HG03045 (cell line): ENCODE results near the gene TMEFF2.

Experiments used
- ATAC-seq: cut with Tn5 transposase; IDR thresholded peaks from one replicate; pipeline ENCODE4 v1.9.1; 2021; ENCODE audit warnings: mild to moderate bottlenecking, moderate library complexity; ENCODE audit not compliant: unreplicated experiment

Gene TMEFF2

DNA sequence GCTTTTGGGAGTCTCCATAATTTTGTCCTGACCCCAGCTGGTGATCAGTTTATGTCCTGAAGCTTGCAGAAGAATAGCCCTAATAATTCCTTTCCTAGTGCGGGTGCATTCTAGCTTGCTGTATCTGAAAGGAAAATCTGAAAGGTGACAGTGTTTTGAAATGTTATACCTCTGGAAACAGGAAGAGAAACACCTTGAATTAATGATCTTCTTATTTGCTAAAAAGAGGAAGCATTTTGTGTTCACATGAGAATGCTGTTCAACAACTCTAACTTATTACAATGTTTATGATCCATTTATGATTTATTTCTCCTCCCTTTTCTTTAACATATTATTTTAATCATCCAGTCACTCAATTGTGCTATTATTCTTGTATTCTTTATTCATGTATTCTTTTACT is 280.9 kb downstream of the TMEFF2 start:
- no peak for ATAC-seq

GRCh38 chr2:191912764-191913163 is 282.0 kb downstream of the TMEFF2 start:
- no peak for ATAC-seq

DNA sequence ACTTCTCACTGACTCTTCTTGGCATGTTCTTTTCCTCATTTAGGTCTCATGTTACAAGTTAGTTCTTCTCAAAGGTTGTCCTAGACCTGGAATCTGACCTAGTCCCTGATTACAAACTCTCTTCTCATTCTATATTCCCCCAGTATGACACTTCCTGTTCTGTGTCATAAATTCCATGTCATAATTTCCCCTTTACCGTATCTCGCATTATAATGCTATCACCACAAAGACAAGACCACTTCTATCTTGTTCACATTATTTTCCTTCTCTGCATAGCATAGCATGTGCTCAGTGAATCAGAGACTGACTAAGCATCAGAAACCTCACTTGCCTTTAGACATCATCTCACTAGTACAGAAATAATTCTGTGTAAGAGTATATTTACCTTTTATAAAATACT is 284.2 kb downstream of the TMEFF2 start:
- no peak for ATAC-seq

DNA sequence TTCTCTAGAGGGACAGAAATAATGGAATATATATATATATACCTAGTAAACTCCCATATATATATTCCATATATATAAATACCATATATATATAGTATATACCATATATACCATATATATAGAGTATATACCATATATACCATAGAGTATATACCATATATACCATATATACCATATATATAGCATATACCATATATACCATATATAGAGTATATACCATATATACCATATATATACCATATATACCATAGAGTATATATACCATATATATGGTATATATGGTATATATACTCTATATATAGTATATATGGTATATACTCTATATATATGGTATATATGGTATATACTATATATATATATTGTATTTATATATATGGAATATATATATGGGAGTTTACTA is 285.9 kb downstream of the TMEFF2 start:
- no peak for ATAC-seq

- ATAC-seq, result no peak
Measured at GRCh38 chr2:191907545-191907944, 287.2 kb downstream of the TMEFF2 start.

GRCh38 chr2:191907091-191907490 is 287.6 kb downstream of the TMEFF2 start:
- no peak for ATAC-seq

DNA sequence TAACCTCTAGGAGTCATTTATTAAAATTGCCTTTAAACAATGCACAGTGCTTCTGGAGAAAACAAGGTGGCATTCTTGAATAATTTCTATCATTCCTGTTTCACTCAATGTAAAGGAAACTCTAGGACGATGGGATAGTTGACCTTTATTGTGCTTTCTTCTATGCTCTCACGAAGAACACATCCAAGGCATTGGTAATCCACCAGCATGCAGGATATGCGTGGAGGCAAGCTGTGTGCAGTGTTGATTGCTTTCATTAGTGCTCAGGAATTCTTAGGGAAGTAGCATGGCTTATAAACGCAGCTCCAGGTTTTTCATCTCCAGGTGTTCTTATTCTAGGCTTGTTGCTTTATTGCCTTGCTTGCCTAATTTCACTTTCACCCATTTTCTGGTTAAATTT is 289.4 kb downstream of the TMEFF2 start:
- ATAC-seq, result no peak

DNA sequence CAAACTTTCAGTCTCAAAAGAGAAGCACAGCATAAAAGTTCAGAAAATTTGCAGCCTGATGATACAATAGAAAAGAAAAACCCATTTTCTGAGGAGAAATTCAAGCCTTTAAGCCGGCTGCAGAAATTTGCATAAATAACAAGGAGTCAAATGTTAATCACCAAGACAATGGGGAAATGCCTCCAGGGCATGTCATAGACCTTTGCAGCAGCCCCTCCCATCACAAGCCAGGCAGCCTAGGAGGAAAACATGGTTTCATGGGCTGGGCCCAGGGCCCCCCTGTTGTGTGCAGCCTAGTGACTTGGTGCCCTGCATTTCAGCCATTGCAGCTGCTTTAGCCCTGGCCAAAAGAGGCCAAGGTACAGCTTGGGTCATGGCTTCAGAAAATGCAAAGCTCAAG is 293.7 kb downstream of the TMEFF2 start:
- no peak for ATAC-seq

GRCh38 chr2:191899410-191899809 is 295.3 kb downstream of the TMEFF2 start:
- ATAC-seq, result no peak
